CD4-positive, alpha-beta T cell treated with Interleukin-2 at 100 ng/mL for 4 hours (primary cell): Measurements from ENCODE around the gene LSG1.
"Not testable (repeated sequence)": the region's sequence is repeated elsewhere in the genome, so short reads cannot be mapped to it uniquely, and the experiment has no call there.

Experiments used
- DNase-seq: peaks from one replicate; pipeline ENCODE4 v3.0.0-alpha.2; 2020; ENCODE audit warnings: low spot score

The LSG1 gene

DNA sequence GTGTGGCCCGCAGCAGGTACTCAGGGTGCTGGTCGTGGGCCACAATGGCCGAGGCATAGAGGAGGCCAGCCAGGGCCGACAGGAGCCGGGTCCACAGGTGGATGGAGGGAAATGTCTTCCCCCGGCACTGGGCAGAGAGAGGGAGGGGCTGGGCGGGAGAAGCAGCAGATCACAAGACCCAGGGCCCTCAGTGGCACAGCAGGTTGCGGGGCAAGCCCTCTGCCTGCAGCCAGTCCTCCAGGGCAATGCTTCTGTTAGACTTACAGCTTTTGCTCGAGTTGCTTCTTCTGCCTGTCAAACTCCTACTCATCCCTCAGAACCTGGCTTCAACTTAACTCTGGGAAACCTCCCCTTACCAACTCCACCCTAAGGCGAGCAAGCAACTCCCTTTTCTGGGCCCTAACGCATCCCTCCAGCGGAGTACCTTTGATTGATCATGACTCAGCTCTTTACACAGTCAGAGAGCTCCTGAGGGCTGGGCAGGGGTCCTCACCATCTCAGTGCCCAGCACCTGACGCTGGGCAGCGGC lies 54.8 kb downstream of the LSG1 start:
- no peak for DNase-seq

DNA sequence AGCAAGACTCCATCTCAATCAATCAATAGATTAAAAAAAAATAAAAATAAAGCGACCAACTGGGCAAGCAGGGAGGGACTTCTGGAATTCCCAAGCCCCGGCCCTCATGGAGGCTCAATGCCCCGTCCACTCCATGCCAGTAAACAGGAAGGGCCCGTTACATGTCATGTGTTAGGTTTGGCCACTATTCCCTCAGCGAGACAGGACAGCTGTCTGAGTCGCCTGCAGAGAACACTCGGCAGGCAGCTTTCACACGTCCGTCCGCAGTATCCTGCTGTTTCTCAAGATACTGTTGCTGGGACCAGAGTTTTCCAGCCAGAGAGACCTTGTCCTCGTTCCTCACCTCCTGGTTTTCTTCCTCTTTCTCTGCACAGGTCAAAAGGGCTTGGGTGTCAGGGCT lies 56.8 kb downstream of the LSG1 start:
- no peak for DNase-seq

DNA sequence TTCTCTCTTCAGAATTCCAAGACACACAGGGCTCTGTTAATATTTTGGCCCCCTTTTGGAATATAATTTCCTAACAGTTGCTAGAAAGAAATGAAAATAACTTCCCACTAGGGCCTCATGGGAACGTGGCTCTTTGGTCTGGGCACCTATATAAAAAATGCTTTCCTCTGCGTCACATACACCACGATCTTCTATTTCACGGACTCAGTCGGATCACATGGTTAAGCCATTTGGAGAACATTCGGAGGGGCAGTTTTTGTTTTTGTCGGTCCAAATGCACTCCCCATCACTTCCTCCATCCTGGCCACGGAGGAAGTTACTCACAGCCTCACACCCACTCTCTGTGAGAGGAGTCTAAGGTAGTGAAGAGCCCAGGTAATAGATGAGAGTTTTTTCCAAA lies 59.8 kb downstream of the LSG1 start:
- no peak for DNase-seq

DNA sequence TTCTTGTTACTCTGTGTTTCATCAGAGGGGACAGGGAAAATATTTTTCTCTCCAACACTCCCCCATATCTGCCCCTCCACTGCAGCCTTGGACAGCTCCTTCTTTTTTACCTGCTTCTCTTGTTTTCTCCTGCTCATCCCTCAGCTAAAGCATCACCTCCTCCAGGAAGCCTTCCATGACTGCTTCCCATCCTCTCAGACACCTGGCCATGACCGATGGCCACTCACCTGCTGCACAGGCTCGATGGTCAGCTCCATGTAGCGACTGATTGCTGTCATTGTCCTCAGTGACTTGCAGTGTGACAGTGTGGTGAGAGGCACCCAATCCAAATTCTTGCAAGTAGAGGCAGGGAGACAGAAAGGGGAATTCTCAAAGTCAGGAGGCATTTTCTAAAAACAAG lies 61.3 kb downstream of the LSG1 start:
- no peak for DNase-seq

DNA sequence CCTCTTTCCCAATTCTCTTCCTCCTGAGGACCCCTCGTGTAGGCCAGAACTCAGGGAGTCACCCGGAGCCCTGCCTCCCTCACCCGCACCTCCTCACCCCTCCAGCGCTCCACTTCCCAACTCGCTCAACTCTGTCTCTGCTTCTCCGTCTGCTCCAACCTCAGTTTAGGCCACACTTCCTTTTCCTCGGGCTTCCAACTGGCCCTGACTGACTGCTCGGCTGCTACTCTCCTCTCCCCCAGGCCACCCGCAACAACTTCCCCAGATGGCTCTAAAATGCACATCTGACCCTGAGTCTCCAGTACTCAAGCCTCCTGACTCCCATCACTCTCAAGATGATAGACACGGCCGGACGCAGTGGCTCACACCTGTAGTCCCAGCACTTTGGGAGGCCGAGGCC lies 62.4 kb downstream of the LSG1 start:
- no peak for DNase-seq

DNA sequence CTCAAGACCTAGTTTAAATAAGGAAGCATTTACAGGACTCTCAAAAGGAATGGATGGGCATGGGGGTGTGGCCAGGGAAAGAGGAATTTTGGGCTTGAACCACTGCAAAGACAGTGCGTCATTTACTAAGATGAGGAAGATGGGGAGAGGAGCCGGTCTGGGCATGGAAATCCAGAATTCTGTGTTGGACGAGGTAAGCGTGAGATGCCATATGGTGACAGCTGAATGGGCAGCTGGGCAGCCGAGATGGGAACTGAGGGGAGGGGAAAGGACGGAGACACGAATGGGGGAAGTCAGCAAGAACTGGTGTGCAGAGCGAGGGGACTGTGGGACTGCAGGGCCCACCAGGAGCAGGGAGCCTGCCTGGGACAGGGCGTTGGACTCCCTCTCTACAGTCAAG lies 63.0 kb downstream of the LSG1 start:
- DNase-seq = no peak

DNA sequence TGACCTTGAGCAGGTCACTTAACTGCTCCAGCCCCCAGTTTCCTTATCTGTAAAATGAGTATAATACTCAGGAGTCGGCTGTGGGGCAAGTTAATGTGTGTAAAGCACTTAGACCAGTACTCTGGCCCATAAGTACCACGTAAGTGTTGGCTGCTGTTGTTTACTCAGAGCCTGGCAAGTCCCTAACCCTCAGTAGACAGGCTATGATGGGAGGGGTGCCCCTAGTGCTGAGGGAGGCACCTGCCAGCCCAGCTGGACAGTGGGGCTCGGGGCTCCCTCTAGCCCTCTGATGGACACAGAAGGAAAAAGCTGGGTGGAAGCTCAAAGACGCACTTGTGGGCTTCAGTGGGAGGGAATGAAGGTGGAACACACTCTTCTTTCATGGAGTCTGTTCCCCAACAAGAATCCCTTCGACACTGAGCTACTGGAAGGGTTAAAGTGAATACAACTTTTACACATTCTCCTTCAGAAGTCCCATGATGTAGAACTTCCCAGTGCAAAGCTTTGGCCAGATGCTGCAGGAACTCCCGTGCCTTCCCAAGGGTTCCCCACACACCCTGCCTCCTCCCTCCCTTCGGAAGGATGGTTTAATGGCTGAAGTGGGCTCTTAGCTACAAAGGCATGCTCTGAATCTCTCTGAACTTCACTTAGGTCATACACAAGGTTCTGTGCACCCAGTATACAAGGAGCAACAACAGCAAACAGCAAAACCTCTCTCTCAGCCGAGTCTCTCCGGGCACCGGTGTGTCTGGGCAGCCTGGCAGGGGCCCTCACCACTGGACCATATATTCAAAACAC lies 64.2 kb downstream of the LSG1 start:
- no peak for DNase-seq

DNA sequence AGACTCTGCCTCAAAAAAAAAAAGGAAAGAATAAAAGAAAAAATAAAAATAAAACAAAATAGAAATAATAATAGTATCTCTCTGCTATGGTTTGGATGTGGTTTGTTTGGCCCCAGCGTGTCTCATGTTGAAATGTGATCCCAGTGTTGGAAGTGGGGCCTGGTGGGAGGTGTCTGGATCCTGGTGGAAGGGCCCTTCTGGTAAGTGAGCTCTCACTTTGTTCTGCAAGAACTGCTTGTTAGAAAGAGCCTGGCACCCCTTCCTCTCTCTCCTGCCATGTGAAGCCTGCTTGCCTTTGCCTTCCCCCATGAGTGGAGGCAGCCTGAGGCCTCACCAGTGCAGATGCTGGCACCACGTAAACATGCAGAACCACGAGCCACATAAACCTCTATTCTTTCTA lies 65.0 kb downstream of the LSG1 start:
- DNase-seq = no peak

DNA sequence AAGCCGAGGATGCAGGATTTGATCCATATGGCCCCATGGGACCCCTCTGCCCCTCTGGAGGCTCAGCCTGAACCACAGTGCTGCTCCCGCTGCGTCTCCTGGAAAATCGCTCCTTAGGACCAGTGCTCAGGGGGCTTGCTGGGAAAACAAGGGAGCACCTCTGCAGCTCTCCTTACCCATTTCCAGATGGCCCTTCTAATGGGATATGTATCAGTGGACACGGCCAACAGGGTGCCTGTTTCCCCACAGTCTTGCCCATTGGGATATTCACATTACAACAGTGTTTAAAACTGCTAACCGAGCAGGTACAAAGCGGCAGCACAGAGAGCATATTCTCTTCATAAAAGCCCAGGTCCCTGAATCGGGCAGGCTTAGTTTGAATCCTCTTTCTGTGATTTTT lies 65.8 kb downstream of the LSG1 start:
- DNase-seq = no peak

DNA sequence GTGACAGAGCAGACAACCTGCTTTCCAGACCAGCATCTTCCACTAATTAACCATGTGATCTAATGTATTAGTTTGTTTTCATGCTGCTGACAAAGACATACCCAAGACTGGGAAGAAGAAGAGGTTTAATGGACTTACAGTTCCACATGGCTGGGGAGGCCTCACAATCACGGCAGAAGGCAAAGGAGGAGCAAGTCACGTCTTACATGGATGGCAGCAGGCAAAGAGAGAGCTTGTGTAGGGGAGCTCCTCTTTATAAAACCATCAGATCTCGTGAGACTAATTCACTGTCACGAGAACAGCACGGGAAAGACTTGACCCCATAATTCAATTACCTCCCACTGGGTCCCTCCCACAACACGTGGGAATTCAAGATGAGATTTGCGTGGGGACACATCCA lies 66.7 kb downstream of the LSG1 start:
- not testable (repeated sequence) for DNase-seq

DNA sequence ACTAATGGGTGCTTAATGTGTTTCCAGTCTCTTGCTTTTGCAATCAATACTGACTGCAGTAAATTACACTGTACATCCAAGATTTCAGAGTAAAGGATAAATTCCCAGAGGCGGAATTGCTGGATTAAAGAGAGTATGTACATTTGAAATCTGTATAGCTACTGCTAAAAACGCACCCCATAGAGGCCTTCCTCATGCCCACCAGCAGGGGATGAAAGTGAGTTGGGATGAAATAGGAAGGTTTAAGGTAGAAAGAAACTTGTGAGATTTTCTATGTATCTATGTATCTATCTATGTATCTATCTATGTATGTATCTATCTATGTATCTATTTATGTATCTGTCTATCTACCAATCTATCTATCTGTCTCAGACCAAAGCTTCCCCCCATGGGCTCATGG lies 67.2 kb downstream of the LSG1 start:
- DNase-seq = no peak

DNA sequence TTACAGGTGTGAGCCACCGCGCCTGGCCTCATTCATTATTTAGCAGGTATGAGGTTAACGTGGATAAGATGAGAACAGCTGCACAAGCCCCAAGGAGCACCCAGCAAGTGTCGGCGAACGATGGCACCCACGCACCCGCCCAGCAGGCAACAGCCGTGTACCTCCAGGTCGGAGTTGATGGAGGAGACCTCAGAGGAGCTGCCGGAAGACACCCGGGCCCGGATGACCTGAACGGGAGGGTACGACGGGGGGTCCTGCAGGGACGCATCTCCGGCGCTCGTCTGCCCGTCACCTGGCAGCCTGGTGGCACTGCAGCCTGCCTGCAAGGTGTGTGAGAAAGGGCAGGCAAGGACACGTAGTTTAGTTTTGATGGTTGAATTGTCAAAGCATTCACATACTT lies 67.9 kb downstream of the LSG1 start:
- no peak for DNase-seq

DNA sequence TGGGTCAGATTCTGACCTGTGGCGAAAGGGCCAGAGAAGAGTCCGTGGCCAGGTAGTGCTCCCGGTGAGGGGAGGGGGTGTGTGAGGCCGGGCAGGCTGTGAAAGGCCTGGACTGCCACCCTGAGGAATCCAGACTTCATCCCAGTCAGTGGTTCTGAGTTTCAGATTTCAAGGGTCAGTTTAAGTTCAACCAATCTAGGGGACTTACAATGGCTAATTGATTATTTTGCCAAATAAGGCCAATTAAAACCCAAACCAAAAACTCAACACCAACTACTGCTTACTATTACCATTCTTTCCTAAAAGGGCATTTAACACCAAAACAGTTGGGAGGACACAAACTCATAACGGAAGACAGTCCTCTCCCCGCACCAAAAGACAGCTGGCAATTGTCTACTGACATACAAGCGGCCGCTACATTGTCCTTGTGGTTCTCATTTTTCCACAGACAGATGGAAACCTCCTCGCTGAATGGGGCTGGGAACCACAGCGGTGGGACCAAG lies 69.3 kb downstream of the LSG1 start:
- DNase-seq = no peak

DNA sequence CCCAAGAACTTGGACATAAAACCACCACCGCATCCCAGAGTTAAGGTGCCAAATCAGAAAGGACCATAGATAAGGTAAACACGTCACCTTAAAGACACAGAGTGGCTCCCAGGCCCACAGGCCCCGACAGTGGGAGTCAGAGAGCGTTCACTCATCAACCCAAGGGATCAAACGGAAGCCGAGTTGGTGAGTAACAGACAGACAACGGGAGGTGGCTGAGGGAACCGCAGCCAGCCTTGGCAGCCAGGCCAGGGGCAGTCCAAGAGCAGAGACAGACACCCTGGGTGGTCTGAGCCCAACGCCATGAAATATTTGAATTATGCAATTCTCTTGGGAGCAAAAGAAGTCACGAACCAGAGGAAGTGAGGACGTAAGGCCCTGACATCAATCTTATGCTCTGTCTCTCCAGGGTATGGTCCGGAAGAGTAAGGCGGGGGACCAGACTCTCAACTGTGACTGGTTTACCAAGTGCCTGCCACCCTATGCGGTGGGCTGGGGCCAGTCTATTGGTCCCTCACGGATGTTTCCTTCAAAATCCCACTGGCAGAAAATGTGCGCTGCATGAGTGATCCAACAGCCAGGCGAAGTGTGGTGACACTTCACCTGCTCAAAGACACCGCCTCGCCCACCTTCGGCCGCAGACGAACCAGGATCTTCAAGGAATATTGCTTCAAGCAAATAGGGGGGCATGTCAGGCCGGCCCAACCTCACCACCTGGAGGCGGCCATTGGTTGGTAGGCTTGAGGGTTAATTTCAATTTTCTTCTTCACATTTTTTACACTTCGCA lies 73.0 kb downstream of the LSG1 start:
- DNase-seq = no peak

DNA sequence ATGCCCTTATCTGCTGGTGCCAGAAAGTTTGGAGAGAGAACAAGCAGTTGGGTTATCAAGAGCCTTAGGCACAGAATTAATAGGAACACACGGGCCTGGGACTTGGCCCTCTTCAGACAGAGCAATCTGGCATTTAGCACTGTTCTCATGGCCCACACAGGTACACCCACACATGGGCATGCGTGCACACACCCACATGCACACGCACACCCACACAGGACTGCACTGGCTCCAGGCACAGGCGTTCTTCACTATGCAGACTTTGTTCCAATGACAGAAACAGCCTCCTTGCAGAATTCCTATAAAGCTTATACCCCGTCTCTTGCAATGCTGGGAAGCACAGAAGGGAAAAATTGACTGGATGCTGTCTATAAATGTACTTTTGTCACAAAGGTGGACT lies 75.1 kb downstream of the LSG1 start:
- DNase-seq = no peak

DNA sequence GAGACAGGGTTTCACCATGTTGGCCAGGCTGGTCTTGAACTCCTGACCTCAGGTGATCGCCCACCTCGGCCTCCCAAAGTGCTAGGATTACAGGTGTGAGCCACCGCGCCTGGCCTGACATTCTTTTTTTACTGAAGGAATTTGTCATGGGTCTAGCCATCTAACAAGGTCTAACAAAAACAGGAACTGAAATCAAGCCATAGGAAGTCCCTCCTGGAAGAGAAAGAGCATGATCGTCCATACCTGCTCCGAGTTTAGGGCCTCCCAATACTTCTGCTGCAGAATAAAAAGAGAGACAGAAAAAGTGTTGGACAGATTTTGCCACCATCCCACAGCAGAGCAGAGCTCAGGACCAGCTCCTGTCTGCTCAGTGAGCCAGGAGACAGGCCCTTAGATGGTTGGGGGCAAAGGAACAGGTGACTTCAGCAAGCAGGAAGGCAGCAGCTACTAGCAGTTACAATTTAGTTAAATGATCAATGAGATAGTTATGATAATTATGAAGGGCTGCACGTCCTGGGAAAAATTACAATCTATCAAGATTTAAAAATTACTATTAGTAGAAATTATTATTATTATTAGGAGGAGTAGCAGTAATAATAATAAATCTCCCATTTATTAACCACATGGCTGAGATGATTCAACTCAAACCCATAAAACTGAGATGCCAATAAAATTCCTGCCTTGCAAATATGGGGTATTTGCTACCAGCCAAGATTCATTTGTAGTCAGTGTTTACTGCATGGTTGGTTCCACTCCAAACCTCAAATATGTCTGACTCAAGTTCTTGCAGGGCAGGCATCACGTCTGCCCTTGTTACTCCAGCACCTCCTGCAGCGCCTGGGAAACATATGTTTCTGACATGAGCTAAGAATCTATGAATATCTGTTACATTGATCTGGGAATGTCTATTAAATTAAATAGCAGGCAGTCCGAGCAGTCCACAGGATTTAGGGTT lies 78.9 kb downstream of the LSG1 start:
- DNase-seq = no peak
